HG03558 (cell line): ENCODE measurements around the gene AMHR2.

Experiments used
- ATAC-seq: cut with Tn5 transposase; IDR thresholded peaks from one replicate; pipeline ENCODE4 v1.9.1; 2021; ENCODE audit warnings: moderate number of reproducible peaks; ENCODE audit not compliant: unreplicated experiment; ENCODE audit errors: extremely low read depth

Gene AMHR2

DNA sequence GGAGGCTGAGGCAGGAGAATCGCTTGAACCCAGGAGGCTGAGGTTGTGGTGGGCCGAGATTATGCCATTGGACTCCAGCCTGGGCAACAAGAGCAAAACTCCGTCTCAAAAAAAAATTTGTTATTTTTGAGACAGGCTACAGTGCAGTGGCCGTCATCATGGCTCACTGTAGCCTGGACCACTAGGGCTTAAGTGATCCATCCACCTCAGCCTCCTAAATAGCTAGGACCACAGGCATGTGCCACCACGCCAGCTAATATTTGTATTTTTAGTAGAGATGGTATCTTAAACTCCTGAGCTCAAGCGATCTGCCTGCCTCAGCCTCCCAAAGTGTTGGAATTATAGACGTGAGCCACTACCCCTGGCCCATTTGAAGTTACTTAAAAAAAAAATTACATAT, 27.3 kb downstream of the AMHR2 start:
- no peak for ATAC-seq

DNA sequence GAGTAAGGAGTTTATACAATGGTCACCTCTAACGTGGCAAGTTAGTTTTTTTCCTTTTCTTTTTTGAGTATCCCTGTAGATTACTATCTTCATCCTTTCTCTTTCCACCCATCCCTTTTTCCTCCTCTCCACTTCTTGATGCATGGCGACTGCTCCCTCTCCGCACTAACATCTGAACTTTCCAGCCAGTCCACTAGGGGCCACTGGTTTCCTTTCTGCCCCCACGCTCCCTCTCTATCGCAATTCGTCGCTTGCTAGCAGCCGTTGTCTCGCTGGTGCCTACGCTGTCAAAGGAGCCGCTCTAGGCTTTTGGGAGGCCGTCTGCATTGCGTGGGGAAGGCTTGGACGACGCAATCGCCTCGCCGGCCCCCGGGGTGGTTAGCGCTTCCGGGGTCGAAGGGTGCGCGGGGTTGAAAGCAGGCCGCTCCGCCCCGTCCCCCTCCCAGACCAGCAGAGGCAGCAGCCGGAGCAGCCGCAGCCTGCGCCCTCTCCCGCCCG, 28.1 kb downstream of the AMHR2 start, which contains the start of gene PCBP2:
TSS of gene PCBP2 (plus strand) at position 442 of the 498 bp plus-strand sequence. CDS start 2,699 bp downstream, outside the sequence.
- peak; percentile 87 for ATAC-seq

DNA sequence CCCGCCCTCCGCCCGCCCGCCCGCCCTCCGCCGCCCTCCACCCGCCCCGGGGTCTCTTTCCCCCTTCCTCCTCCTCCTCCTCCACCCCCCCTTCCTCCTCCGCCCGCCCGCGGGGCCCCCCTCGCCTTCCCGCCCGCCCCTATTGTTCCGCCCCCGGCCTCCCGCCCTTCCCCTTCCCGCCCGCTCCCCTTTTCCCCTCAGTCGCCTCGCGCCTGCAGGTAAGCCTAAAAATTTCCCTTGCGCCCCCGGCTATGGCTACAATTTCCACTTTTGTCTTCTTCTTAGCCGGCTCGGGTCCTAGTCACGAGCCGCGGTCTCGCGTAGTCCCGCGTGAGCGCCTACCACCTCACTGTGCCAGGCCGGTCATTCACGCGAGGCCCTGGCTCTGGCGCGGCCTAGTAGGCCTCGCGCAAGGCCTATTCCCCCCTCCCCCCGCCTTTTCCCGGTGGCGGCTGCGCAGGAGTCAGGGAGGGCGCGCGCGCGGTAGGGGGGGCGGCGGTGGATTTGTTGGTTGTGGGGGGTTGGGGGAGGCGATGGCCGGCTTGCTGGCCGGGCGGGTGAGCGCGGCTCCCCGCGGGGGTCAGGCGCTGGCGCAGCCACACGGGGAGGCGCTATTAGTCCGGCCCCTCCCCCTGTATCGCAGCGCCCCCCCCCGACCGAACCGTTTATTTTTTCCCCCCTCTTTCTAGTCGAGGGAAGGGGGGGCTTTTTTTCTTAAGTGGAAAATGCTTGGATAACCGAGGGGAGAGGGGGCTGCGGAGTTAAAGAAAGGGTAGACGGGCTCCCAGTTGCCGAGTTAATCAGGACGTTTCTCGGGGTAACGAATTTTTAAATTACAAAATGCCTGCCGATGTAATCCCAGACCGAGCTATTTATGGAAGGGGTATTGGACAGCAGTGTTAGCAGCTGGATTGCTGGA, 28.8 kb downstream of the AMHR2 start:
- no peak for ATAC-seq

DNA sequence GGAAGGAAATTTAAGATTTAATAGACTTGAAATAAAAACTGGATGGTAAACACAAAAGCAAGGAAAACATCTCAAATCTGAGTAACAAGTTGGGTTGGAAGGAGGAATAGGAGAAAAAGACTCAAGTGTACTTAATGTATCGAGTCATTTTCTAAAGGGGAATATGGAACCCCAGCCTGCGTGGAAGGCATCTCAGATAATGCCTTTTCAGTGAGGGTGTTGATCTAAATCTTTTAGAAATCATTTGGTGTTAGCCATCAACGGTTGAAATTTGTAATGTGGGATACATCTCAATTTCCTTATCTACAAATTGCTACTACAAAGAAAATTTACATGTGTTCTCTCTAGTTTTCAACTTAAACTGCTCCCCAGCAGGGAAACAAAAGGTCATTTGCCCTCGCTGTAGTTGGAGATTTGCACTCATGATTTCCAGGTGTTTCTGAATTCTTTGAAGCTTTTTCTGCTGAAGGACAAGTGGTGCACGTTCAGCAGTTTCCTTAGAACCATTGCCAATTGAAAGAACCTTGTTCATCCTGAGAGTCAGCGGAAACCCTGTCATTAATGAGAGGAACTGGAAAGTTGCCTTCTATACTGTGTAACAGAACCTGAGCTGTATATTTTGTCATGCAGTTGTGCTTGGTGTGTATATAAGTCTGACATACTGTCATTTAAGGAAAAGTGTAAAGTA, 30.4 kb downstream of the AMHR2 start:
- ATAC-seq, result no peak

DNA sequence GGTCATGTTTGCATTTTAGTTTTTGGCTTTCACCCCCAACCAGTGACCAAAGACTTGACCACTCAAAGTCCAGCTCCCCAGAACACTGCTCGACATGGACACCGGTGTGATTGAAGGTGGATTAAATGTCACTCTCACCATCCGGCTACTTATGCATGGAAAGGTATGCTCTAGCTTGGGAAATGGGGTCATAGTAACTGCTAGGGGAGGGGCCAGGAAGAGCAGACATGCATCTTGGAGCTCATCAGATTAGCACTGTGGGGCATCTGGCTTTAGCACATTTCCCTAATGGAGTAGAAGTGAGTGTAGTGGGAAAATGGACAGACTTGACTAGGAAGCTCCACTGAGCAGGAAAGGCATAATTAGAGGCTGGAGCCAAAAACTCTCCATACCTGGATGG, 31.1 kb downstream of the AMHR2 start:
- no peak for ATAC-seq

DNA sequence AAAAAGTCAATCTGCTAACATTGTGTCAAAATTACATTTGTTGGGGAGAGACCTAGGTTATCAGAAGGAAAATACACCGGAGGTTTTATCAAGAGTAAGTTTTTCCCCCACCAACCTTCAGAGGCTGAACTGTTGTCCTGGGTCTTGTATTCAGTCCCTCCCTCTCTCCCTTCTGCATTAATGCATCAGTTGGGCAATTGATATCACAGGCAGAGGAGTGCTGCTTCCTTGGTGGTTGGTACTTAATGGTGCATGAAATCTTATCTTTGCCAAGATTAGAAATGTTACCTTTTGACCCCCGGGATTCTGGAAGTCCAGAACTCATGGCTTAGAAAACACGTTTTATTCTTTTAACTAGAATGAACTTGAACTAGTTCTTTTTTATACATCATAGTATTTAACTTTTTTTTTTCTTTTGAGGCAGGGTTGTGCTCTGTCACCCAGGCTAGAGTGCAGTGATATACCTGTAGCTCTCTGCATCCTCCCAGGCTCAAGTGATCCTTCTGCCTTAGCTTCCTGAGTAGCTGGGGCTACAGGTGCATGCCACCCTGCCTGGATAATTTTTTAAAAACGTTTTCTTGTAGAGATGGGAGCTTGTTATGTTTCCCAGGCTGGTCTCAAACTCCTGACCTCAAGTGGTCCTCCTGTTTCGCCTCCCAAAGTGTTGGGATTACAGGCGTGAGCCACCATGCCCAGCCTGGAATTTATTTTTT, 33.2 kb downstream of the AMHR2 start:
- no peak for ATAC-seq

DNA sequence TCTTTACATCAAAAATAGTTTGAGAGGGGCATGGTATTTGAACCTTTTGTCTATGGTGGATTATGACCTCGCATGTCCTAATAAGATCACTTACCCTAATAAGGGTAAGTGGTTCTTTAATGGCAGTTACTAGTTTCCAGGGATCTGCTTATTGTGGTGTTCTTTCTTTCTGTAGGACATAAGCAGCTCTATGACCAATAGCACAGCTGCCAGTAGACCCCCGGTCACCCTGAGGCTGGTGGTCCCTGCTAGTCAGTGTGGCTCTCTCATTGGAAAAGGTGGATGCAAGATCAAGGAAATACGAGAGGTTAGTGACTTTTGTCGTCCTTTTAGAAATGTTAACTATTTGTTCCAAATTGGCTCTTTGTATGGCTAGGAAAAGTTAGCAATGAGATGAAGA, 35.4 kb downstream of the AMHR2 start:
- no peak for ATAC-seq

DNA sequence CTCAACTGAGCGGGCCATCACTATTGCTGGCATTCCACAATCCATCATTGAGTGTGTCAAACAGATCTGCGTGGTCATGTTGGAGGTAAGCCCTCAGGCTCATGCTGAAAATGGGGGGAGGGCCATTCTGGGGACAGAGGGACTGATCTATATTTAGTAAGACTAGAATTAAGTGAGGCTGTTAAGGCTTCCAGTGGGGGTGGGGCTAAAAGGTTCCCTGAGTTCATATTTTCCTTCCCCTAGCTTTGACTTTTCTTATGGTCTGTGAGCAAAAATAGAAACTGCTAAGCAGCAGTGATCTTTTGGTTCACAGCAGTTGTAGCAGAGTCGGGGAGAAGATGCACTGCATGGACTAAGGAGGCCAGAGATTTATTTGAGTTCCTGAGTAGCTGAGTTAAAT, 37.4 kb downstream of the AMHR2 start:
- no peak for ATAC-seq

DNA sequence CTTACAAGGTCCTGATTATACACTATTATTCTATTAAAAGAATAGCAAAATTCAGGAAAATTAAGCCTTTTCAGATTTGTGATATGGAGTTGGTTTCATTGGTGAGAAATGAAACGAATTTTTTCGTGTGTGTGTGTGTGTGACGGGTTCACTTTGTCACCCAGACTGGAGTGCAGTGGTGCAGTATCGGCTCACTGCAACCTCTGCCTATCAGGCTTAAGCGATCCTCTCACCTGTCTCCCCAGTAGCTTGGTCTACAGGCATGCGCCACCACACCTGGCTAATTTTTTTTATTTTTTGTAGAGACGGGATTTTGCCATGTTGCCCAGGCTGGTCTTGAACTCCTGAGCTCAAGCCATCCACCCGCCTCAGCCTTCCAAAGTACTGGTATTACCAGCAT, 37.9 kb downstream of the AMHR2 start:
- no peak for ATAC-seq

DNA sequence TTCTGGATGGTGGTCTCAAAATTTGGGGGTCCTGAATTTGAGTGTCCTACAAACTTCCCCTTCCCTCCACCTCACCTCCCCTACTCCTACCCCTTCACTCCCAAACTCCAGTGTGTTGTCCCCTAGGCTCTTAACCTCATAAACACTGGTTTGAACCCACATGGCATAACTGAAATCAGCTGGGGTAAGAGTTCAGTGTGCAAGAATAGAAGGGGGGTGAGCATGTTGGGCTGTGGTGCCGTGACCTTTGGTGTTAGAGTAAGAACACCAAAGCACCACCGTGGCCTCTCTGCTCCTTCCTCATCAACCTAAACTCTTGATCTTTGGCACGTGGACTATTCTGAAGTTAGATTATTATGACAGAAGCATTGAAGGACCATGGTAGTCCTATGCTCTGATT, 39.3 kb downstream of the AMHR2 start:
- no peak for ATAC-seq

DNA sequence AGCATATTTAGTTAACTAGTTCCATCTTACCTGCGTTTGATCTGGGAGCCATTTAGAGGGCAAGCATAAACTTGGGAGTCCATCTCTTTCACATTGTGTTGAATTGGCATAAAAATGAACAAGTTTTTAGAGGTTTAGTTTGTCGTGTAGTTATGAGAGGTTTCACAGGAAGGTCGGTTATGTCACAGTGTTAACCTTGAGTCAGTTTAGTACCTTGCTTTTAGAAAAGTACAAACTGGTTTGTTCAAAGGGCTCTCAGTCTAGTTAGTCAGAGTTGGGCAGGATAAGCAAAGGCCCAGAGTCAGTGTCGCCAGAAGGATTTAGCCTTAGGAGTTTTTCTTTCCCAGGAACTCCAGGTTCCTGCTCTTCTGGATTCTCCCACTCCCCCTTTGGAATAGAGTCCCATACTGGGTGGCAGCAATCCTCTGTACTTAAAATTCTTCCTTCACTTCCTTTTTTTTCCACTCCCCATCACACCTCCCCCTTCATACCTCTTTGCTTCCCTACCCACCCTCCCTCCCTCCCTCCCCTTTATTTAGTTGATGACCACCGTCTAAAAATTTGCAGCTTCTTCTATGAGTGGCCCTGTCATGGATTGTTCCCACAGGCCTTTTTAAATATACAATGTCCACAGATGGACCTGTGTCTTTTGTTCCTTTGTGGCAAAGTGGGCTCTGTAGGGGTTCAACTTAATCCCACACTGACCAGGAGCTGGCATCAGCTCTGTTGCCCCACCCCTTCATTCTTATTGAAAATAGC, 40.3 kb downstream of the AMHR2 start:
- ATAC-seq, result no peak

DNA sequence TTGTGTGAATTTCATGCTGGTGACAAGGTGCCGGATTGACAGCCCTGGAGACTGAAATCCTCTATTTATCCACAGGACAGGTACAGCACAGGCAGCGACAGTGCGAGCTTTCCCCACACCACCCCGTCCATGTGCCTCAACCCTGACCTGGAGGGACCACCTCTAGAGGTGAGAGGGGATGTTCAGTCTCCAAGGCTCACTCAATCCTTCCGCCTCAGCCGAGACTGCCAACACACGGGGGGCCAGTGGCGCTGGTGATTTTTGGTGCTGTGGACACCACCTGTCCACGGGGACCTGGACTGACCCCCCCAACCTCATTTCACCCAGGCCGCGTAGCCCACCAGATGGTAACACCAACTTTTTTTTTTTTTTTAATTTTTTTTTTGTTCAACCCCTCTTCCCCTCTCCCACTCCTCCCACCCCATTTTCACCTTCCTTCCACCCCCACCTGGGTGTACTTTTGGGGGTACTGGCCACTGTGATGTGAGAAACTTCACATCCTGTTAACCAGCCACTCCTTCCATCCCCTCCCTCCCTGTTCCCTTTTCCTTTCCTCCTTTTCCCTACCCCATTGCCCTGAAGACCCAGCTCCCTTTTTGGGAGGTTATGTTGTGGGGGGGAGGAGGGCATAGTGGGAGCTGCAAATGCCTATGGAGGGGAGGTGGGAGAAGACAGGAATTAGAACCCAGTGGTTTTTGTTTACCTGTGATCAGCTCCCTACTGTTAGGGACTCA, 41.2 kb downstream of the AMHR2 start:
- ATAC-seq, result no peak

DNA sequence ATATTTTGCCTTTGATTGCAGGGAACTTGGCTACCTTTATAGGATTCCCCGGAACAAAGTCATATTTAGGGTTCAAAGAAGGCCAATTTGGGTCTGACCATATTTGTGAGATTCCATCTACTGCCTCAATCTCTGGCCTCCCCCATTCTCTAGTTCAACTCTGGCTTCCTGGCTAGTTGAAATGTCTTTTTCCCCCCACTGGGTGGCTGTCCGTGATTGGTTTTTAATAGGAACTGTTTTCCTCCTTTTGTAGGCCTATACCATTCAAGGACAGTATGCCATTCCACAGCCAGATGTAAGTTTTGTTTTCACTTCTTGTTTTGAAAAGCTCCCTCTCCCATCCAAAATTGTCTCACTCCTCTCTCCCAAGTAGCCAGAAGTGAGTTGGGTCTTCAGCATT, 42.0 kb downstream of the AMHR2 start:
- ATAC-seq, result no peak

DNA sequence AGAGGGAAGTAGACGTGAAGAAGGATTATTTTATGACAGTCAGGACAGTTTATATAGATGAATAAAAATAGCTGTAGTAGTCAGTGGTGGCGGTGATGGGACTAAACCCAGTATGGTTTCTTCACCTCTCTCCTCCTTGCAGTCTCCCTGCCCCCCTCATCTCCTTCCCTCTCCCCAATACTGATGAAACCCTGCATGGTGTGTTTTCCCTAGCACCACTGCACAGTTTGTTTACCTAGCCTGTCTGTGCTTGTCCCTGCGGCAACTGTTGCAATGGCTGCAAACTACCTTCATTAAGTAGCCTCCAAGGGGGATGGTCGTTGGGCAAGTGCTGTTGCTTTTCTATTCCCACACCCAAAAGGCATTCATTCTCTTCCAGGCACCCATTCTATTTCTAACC, 43.0 kb downstream of the AMHR2 start:
- no peak for ATAC-seq

DNA sequence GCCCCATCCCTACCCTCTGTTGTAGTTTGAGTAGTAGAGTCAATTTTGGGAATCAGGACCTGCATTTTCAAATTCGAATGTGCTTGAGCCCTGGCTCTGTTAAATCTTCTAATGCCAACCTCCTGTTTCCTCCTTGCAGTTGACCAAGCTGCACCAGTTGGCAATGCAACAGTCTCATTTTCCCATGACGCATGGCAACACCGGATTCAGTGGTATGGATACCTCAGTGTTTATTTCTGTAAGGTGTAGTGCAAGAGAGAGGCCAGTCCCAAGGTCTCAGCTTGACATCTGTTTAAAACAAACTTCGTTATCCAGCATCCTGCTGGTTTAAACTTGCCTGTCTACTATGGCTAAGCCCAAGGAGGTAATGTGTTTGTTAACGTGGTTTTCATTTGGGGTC, 43.4 kb downstream of the AMHR2 start:
- no peak for ATAC-seq

DNA sequence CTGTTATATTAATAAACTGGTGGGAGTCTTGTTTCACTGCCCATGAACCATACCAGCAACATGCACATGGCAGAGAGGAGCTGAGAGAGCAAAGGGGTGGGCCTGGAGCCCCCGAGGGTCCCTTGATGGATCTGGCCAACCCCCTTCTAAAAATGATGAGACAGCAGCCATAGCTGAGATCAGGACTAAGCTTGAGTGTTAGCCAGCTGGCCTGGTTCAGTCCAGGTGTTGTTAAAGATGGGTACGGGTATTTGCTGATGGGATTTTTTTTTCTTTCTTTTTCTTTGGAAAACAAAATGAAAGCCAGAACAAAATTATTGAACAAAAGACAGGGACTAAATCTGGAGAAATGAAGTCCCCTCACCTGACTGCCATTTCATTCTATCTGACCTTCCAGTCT, 44.2 kb downstream of the AMHR2 start:
- no peak for ATAC-seq

DNA sequence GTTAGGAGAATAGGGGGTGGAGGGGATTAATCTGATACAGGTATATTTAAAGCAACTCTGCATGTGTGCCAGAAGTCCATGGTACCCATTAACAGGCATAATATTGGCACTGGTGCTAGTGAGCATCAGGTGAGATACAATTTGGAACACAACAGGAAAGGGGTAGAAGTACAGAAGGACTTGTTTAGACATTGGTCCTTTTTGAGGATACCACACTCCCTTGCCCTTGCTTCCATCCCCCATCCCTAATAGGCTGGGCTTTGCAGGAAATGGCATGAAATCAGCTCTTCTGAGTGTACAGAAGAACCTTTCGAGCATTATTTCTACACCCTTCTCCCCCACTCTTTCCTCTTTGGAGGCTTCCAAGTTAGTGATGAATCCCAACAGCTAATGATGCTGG, 44.6 kb downstream of the AMHR2 start:
- no peak for ATAC-seq

DNA sequence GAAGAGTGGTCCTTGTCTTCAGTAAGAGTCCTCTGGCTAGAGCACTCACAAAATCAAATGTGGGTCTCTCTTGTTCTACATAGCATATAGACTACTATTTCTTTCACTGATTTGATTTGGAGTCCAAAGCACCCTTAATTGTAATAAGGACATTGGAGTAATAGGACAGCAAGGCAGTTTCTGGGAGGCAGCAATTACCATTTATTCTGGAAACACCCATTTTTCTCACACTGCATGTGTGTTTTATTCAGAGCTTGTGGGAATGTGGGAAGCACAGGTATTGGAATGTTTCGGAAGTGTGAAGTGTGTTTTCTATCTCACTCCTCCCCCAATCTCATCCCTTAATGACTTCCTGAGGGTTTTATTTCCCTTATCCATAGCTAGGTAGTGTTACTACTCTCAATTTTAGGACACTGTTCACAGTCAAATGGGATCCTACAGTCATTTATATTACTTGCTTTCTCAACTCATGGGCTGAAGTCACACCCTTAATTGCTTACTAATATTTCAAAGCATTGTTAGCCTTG, 48.5 kb downstream of the AMHR2 start:
- no peak for ATAC-seq

DNA sequence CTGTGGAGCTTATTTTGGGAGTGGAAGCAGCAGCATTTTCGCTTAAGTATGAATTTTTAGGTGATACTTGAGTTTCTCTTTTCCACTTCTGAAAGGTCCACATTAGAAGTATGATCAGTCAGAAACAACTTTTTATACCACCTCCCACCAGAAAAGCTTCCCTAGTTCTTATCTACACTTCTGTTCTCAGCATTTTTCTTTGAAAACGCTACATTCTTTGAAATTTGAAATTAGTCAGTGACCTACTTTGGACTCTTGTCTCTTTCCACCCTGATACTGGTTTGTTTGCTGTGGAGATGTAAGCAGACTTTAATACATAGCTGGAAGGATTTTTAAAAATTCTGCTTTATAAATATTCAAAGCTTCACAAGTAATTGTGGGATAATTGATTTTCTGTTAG, 50.4 kb downstream of the AMHR2 start:
- no peak for ATAC-seq
